Measurements from ENCODE around the gene MALRD1. TPM values are rescaled to one million over a fixed set of nuclear protein-coding genes. Genes with fewer than 3 reads are reported as not detected.

The MALRD1 gene
- total RNA-seq, 2 experiments from 2014 or later = not detected

DNA sequence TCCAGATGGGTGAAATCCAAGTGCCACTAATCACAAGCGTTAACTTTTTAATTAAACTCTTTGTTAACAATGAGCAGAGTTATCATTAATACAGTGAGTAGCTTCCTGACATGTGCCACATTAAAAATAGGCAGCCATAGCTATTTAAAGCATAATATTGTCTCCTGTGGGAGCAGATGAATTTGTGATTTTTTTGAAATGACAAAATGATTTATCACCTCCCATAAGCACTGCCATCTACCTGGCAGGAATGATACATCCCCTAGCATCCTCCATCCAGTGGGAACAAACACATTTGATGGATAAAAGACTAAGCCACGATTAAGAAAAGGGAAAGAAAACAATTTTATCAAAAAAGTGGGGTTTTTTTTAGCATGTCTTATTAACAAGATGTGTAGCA lies 605.3 kb downstream of the MALRD1 start:
- Histone ChIP-seq H3K4me3 (ENCODE audit: low read length) (no peak overlapping the region), H3K4me1 (ENCODE audit: insufficient read depth, low read length) (no peaks in the 10 kb centered on the region), H3K9me3 (ENCODE audit: control insufficient read depth in 1 of 2, insufficient read depth in 1 of 2, low read length in 2 of 2) (peaks cover 0 to 3% of the 10 kb centered on the region in 2 experiments), H3K36me3 (ENCODE audit: insufficient read depth, low read length) (no peaks in the 10 kb centered on the region), H3K27me3 (ENCODE audit: control insufficient read depth in 1 of 2, insufficient read depth in 2 of 2, low read length in 2 of 2) (no peaks in the 10 kb centered on the region), H3K27ac (ENCODE audit: low read depth in 1 of 2, low read length in 2 of 2) (no peak overlapping the region)
- intact Hi-C loops (cut with DNase I, micrococcal nuclease) = no loop called here
- Mint-ChIP-seq H3K36me3 (ENCODE audit: low read depth) (no peaks in the 10 kb centered on the region), H3K27ac (no peak overlapping the region), H3K4me3 (no peak overlapping the region), H3K27me3 (no peaks in the 10 kb centered on the region), H3K9me3 (peaks cover 4% of the 10 kb centered on the region), H3K4me1 (ENCODE audit: low read depth) (no peaks in the 10 kb centered on the region)
- ChIA-PET CTCF (no interaction called here), POLR2A (no interaction called here)
- no peak for ATAC-seq (ENCODE audit: poor library complexity)
- no peak for DNase-seq
- TF ChIP-seq, protein P1, sequence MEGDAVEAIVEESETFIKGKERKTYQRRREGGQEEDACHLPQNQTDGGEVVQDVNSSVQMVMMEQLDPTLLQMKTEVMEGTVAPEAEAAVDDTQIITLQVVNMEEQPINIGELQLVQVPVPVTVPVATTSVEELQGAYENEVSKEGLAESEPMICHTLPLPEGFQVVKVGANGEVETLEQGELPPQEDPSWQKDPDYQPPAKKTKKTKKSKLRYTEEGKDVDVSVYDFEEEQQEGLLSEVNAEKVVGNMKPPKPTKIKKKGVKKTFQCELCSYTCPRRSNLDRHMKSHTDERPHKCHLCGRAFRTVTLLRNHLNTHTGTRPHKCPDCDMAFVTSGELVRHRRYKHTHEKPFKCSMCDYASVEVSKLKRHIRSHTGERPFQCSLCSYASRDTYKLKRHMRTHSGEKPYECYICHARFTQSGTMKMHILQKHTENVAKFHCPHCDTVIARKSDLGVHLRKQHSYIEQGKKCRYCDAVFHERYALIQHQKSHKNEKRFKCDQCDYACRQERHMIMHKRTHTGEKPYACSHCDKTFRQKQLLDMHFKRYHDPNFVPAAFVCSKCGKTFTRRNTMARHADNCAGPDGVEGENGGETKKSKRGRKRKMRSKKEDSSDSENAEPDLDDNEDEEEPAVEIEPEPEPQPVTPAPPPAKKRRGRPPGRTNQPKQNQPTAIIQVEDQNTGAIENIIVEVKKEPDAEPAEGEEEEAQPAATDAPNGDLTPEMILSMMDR (IDR thresholded peaks at IDR 0.05) = no peak

- TF ChIP-seq, protein P1 (IDR thresholded peaks at IDR 0.05) = no peak
- Histone ChIP-seq H3K4me3 (ENCODE audit: low read length) (no peak overlapping the region), H3K27me3 (ENCODE audit: control insufficient read depth in 1 of 2, insufficient read depth in 2 of 2, low read length in 2 of 2) (no peaks in the 10 kb centered on the region), H3K9me3 (ENCODE audit: control insufficient read depth in 1 of 2, insufficient read depth in 1 of 2, low read length in 2 of 2) (peaks cover 0 to 3% of the 10 kb centered on the region in 2 experiments), H3K27ac (ENCODE audit: low read depth in 1 of 2, low read length in 2 of 2) (no peak overlapping the region), H3K36me3 (ENCODE audit: insufficient read depth, low read length) (no peaks in the 10 kb centered on the region), H3K4me1 (ENCODE audit: insufficient read depth, low read length) (no peaks in the 10 kb centered on the region)
- H3K36me3 Mint-ChIP-seq (ENCODE audit: low read depth) = no peaks in the 10 kb centered on the region
- ChIA-PET CTCF (no interaction called here), POLR2A (no interaction called here)
- no peak overlapping the region for H3K4me3 Mint-ChIP-seq
- H3K4me1 Mint-ChIP-seq (ENCODE audit: low read depth) = no peaks in the 10 kb centered on the region
- DNase-seq (no peak), ATAC-seq (ENCODE audit: poor library complexity) (no peak)
- intact Hi-C loops (cut with DNase I, micrococcal nuclease) = no loop called here
- H3K27ac Mint-ChIP-seq = no peak overlapping the region
- H3K27me3 Mint-ChIP-seq = no peaks in the 10 kb centered on the region
- peaks cover 4% of the 10 kb centered on the region for H3K9me3 Mint-ChIP-seq
Measured at GRCh38 chr10:19654576-19654975, 606.0 kb downstream of the MALRD1 start.

GRCh38 chr10:19656420-19657042 lies 607.9 kb downstream of the MALRD1 start:
- CTCF ChIA-PET = no interaction called here
- H3K36me3 ChIP-seq (ENCODE audit: insufficient read depth, low read length) = no peaks in the 10 kb centered on the region
- no peaks in the 10 kb centered on the region for H3K27me3 ChIP-seq (ENCODE audit: control insufficient read depth in 1 of 2, insufficient read depth in 2 of 2, low read length in 2 of 2)
- Mint-ChIP-seq H3K27ac (no peak overlapping the region), H3K4me1 (ENCODE audit: low read depth) (no peaks in the 10 kb centered on the region), H3K27me3 (no peaks in the 10 kb centered on the region), H3K36me3 (ENCODE audit: low read depth) (no peaks in the 10 kb centered on the region), H3K4me3 (no peak overlapping the region), H3K9me3 (no peaks in the 10 kb centered on the region)
- TF ChIP-seq, protein P1 (IDR thresholded peaks at IDR 0.05) = no peak
- ATAC-seq (ENCODE audit: poor library complexity) = no peak
- DNase-seq = no peak
- no peaks in the 10 kb centered on the region for H3K4me1 ChIP-seq (ENCODE audit: insufficient read depth, low read length)
- H3K9me3 ChIP-seq (ENCODE audit: control insufficient read depth in 1 of 2, insufficient read depth in 1 of 2, low read length in 2 of 2) = peaks cover 0 to 3% of the 10 kb centered on the region in 2 experiments
- intact Hi-C loops (cut with DNase I, micrococcal nuclease) = no loop called here
- no peak overlapping the region for H3K27ac ChIP-seq (ENCODE audit: low read depth in 1 of 2, low read length in 2 of 2)
- POLR2A ChIA-PET = no interaction called here
- H3K4me3 ChIP-seq (ENCODE audit: low read length) = no peak overlapping the region

Data from CD4-positive, alpha-beta T cell (primary cell).